CD4-positive, alpha-beta T cell treated with Interleukin-6 for 4 hours (primary cell): Measurements from ENCODE around the gene MTA3.
"Not testable (repeated sequence)": the region's sequence is repeated elsewhere in the genome, so short reads cannot be mapped to it uniquely, and the experiment has no call there.

ENCODE experiments used
- DNase-seq: peaks from one replicate; pipeline ENCODE4 v3.0.0-alpha.2; 2020; ENCODE audit warnings: mixed read lengths

MTA3 gene

GRCh38 chr2:42663828-42664227 lies 95.4 kb downstream of the MTA3 start:
- no peak for DNase-seq

- no peak for DNase-seq
Measured at GRCh38 chr2:42673989-42674579, 105.7 kb downstream of the MTA3 start.

GRCh38 chr2:42675815-42676214 lies 107.4 kb downstream of the MTA3 start:
- DNase-seq, result no peak

GRCh38 chr2:42685303-42685702 lies 116.9 kb downstream of the MTA3 start:
- DNase-seq, result no peak

- DNase-seq, result no peak
Measured at GRCh38 chr2:42693013-42693615, 124.7 kb downstream of the MTA3 start.

GRCh38 chr2:42693688-42694479 lies 125.5 kb downstream of the MTA3 start:
- DNase-seq, result no peak

GRCh38 chr2:42696987-42697386 lies 128.6 kb downstream of the MTA3 start:
- no peak for DNase-seq

GRCh38 chr2:42698940-42699339 lies 130.5 kb downstream of the MTA3 start:
- no peak for DNase-seq

GRCh38 chr2:42706836-42707235 lies 138.4 kb downstream of the MTA3 start:
- no peak for DNase-seq

GRCh38 chr2:42708179-42708578 lies 139.7 kb downstream of the MTA3 start:
- no peak for DNase-seq

- DNase-seq, result no peak
Measured at GRCh38 chr2:42711896-42712295, 143.5 kb downstream of the MTA3 start.

- DNase-seq, result no peak
Measured at GRCh38 chr2:42712934-42713333, 144.5 kb downstream of the MTA3 start.

GRCh38 chr2:42713920-42714319 lies 145.5 kb downstream of the MTA3 start:
- DNase-seq, result no peak

- DNase-seq, result no peak
Measured at GRCh38 chr2:42714686-42715085, 146.3 kb downstream of the MTA3 start.

- DNase-seq, result no peak
Measured at GRCh38 chr2:42721898-42722297, 153.5 kb downstream of the MTA3 start.

- no peak for DNase-seq
Measured at GRCh38 chr2:42722320-42723190, 154.1 kb downstream of the MTA3 start.

GRCh38 chr2:42723465-42723864 lies 155.0 kb downstream of the MTA3 start:
- no peak for DNase-seq

- DNase-seq, result no peak
Measured at GRCh38 chr2:42724886-42725285, 156.5 kb downstream of the MTA3 start.

- no peak for DNase-seq
Measured at GRCh38 chr2:42725657-42726056, 157.2 kb downstream of the MTA3 start.

- DNase-seq, result no peak
Measured at GRCh38 chr2:42726680-42727079, 158.2 kb downstream of the MTA3 start.

- DNase-seq, result not testable (repeated sequence)
Measured at GRCh38 chr2:42731316-42731715, 162.9 kb downstream of the MTA3 start.

- DNase-seq, result no peak
Measured at GRCh38 chr2:42733852-42734251, 165.4 kb downstream of the MTA3 start.
